Neural progenitor cell (in vitro differentiated cells): Measurements from ENCODE around the gene TBC1D1. TPM values are rescaled to one million over a fixed set of nuclear protein-coding genes. Genes with fewer than 3 reads are reported as not detected.

Experiments
- DNase-seq: peaks from one replicate; pipeline ENCODE4 v3.0.0-alpha.2; 2016; ENCODE audit warnings: low spot score
- H2AFZ ChIP-seq: fragments of 200-600 bp; sonication (generic); replicated peaks from 2 replicates; pipeline ENCODE4 v1.6.1; 2016; ENCODE audit warnings: antibody characterized with exemption
- H3F3A ChIP-seq: fragments of 200-600 bp; sonication (generic); 2 replicates; pipeline ENCODE4 v1.6.1; 2016; ENCODE audit warnings: antibody characterized with exemption, low read depth
- H3K27ac ChIP-seq: fragments of 200-600 bp; sonication (generic); 2 replicates; pipeline ENCODE4 v1.5.1; 2016; ENCODE audit warnings: mild to moderate bottlenecking
- H3K27me3 ChIP-seq: fragments of 200-600 bp; sonication (generic); 2 replicates; pipeline ENCODE4 v1.6.1; 2016; ENCODE audit warnings: mild to moderate bottlenecking, moderate library complexity
- H3K36me3 ChIP-seq: fragments of 200-600 bp; sonication (generic); 2 replicates; pipeline ENCODE4 v1.5.1; 2016
- H3K4me1 ChIP-seq: fragments of 200-600 bp; sonication (generic); 2 replicates; pipeline ENCODE4 v1.6.1; 2016; ENCODE audit warnings: mixed run types
- H3K4me2 ChIP-seq: fragments of 200-600 bp; sonication (generic); 2 replicates; pipeline ENCODE4 v1.6.1; 2016
- H3K4me3 ChIP-seq: fragments of 200-600 bp; sonication (generic); 2 replicates; pipeline ENCODE4 v1.5.1; 2016
- H3K79me2 ChIP-seq: fragments of 200-600 bp; sonication (generic); 2 replicates; pipeline ENCODE4 v1.6.1; 2016; ENCODE audit warnings: low read depth
- H3K9ac ChIP-seq: fragments of 200-600 bp; sonication (generic); 2 replicates; pipeline ENCODE4 v1.6.1; 2016
- H3K9me3 ChIP-seq: fragments of 200-600 bp; sonication (generic); 2 replicates; pipeline ENCODE4 v1.5.1; 2016; ENCODE audit warnings: low read depth
- H4K20me1 ChIP-seq: fragments of 200-600 bp; sonication (generic); 2 replicates; pipeline ENCODE4 v1.6.1; 2016; ENCODE audit warnings: low read depth
- H3K27ac Mint-ChIP-seq: 3 replicates; pipeline ENCODE4 v1.8.0; 2021; ENCODE audit warnings: mixed read lengths
- H3K27me3 Mint-ChIP-seq: 2 replicates; pipeline ENCODE4 v1.8.0; 2022; ENCODE audit warnings: low read depth, mild to moderate bottlenecking, inconsistent platforms, moderate library complexity, mixed read lengths; ENCODE audit not compliant: insufficient read depth
- H3K36me3 Mint-ChIP-seq: 3 replicates; pipeline ENCODE4 v1.8.0; 2021; ENCODE audit warnings: mixed read lengths
- H3K4me1 Mint-ChIP-seq: 3 replicates; pipeline ENCODE4 v1.8.0; 2021; ENCODE audit warnings: mixed read lengths
- H3K4me3 Mint-ChIP-seq: 3 replicates; pipeline ENCODE4 v1.8.0; 2021; ENCODE audit warnings: mild to moderate bottlenecking, moderate library complexity, mixed read lengths
- H3K9me3 Mint-ChIP-seq: 3 replicates; pipeline ENCODE4 v1.8.0; 2020; ENCODE audit warnings: mixed read lengths
- CTCF ChIP-seq: fragments of 200-600 bp; sonication (generic); IDR thresholded peaks from 2 replicates; pipeline ENCODE4 v1.5.1; 2017; ENCODE audit warnings: antibody characterized with exemption, mild to moderate bottlenecking
- EZH2 ChIP-seq: fragments of 200-600 bp; sonication (generic); IDR thresholded peaks from 2 replicates; pipeline ENCODE4 v1.6.1; 2017; ENCODE audit warnings: antibody characterized with exemption, mild to moderate bottlenecking, moderate library complexity
- EZH2phosphoT487 ChIP-seq: fragments of 200-600 bp; sonication (generic); IDR thresholded peaks from 2 replicates; pipeline ENCODE4 v1.6.1; 2017; ENCODE audit warnings: antibody characterized with exemption
- total RNA-seq: library from RNA; depleted of rRNA; stranded (reverse); fragments of >200 nt; gene quantifications from 2 replicates; pipeline ENCODE4 v1.2.3, GENCODE V29; 2015; ENCODE audit warnings: low replicate concordance

TBC1D1 gene
- total RNA-seq, 1 donor from 2014 or later: 208 TPM

- H3K9me3 Mint-ChIP-seq: peaks cover 3% of the 10 kb centered on the region
- peaks cover 9% of the 10 kb centered on the region for H3K4me1 ChIP-seq
- no peaks in the 10 kb centered on the region for H3K79me2 ChIP-seq
- H3K36me3 Mint-ChIP-seq: no peaks in the 10 kb centered on the region
- no peak overlapping the region for H3K27ac ChIP-seq
- H4K20me1 ChIP-seq: no peaks in the 10 kb centered on the region
- H3F3A ChIP-seq: no peaks in the 10 kb centered on the region
- H3K4me1 Mint-ChIP-seq: peaks cover 59% of the 10 kb centered on the region
- no peaks in the 10 kb centered on the region for H3K27me3 ChIP-seq
- no peaks in the 10 kb centered on the region for H3K27me3 Mint-ChIP-seq
- no peak overlapping the region for H2AFZ ChIP-seq
- H3K36me3 ChIP-seq: no peaks in the 10 kb centered on the region
- H3K4me3 ChIP-seq: no peak overlapping the region
- TF ChIP-seq EZH2phosphoT487 (no peak), EZH2 (no peak), CTCF (no peak)
- H3K4me3 Mint-ChIP-seq: no peak overlapping the region
- H3K9ac ChIP-seq: no peak overlapping the region
- H3K9me3 ChIP-seq: no peaks in the 10 kb centered on the region
- no peak for DNase-seq
- H3K27ac Mint-ChIP-seq: peak overlapping the region; percentile 87
- H3K4me2 ChIP-seq: no peak overlapping the region
Observed at GRCh38 chr4:38154681-38155588, 264.1 kb downstream of the TBC1D1 start.

- Histone ChIP-seq H3K36me3 (no peaks in the 10 kb centered on the region), H3K79me2 (no peaks in the 10 kb centered on the region), H3K27ac (no peak overlapping the region), H3K9me3 (no peaks in the 10 kb centered on the region), H3F3A (no peaks in the 10 kb centered on the region), H3K4me3 (no peak overlapping the region), H4K20me1 (no peaks in the 10 kb centered on the region), H3K4me2 (no peak overlapping the region), H3K27me3 (no peaks in the 10 kb centered on the region), H2AFZ (no peak overlapping the region), H3K4me1 (peaks cover 14% of the 10 kb centered on the region), H3K9ac (no peak overlapping the region)
- Mint-ChIP-seq H3K4me3 (no peak overlapping the region), H3K4me1 (peaks cover 57% of the 10 kb centered on the region), H3K36me3 (no peaks in the 10 kb centered on the region), H3K27ac (no peak overlapping the region), H3K9me3 (peaks cover 3% of the 10 kb centered on the region), H3K27me3 (no peaks in the 10 kb centered on the region)
- no peak for TF ChIP-seq CTCF
- no peak for TF ChIP-seq EZH2
- TF ChIP-seq EZH2phosphoT487: no peak
- no peak for DNase-seq
Observed at GRCh38 chr4:38155589-38156294, 264.9 kb downstream of the TBC1D1 start.

GRCh38 chr4:38157592-38157991 lies 266.7 kb downstream of the TBC1D1 start:
- no peak overlapping the region for H3K4me2 ChIP-seq
- no peaks in the 10 kb centered on the region for H3K9me3 ChIP-seq
- no peak overlapping the region for H3K9ac ChIP-seq
- Mint-ChIP-seq H3K27me3 (no peaks in the 10 kb centered on the region), H3K4me3 (no peak overlapping the region), H3K27ac (no peak overlapping the region), H3K4me1 (peaks cover 61% of the 10 kb centered on the region), H3K9me3 (peaks cover 3% of the 10 kb centered on the region), H3K36me3 (no peaks in the 10 kb centered on the region)
- H3K27me3 ChIP-seq: no peaks in the 10 kb centered on the region
- TF ChIP-seq EZH2phosphoT487 (no peak), CTCF (no peak), EZH2 (no peak)
- no peak overlapping the region for H3K4me3 ChIP-seq
- no peak for DNase-seq
- no peaks in the 10 kb centered on the region for H3K79me2 ChIP-seq
- peaks cover 16% of the 10 kb centered on the region for H3K4me1 ChIP-seq
- peaks cover 5% of the 10 kb centered on the region for H3F3A ChIP-seq
- H3K27ac ChIP-seq: no peak overlapping the region
- H2AFZ ChIP-seq: no peak overlapping the region
- no peaks in the 10 kb centered on the region for H3K36me3 ChIP-seq
- H4K20me1 ChIP-seq: no peaks in the 10 kb centered on the region
